Lower lobe of right lung (tissue), 2 donors: ENCODE data around the gene DDN. TPM values are rescaled to one million over a fixed set of nuclear protein-coding genes. Genes with fewer than 3 reads are reported as not detected.

Experiments used
- ATAC-seq, 2 donors: fragments of 200-7000 bp; cut with Tn5 transposase; one replicate each; pipeline ENCODE4 v1.9.1; 2020 to 2022; ENCODE audit warnings: mild to moderate bottlenecking in 2 of 2, moderate library complexity in 2 of 2
- DNase-seq: peaks from one replicate; pipeline ENCODE4 v3.0.0-alpha.2; 2020
- H3K27ac ChIP-seq: fragments of 200-600 bp; one replicate; pipeline ENCODE4 v1.8.0; 2022
- H3K27me3 ChIP-seq: fragments of 200-600 bp; one replicate; pipeline ENCODE4 v1.8.0; 2022; ENCODE audit warnings: low read depth
- H3K36me3 ChIP-seq: fragments of 200-600 bp; one replicate; pipeline ENCODE4 v1.8.0; 2022; ENCODE audit warnings: mild to moderate bottlenecking
- H3K4me1 ChIP-seq: fragments of 200-600 bp; one replicate; pipeline ENCODE4 v1.8.0; 2022
- H3K4me3 ChIP-seq: fragments of 200-600 bp; one replicate; pipeline ENCODE4 v1.8.0; 2022; ENCODE audit warnings: mild to moderate bottlenecking
- H3K9me3 ChIP-seq: fragments of 200-600 bp; one replicate; pipeline ENCODE4 v1.8.0; 2022
- CTCF ChIP-seq: fragments of 200-600 bp; IDR thresholded peaks from one replicate; pipeline ENCODE4 v1.8.0; 2022; ENCODE audit warnings: antibody characterized with exemption, mild to moderate bottlenecking
- intact Hi-C: fragments of 100-400 bp; cut with DNase I; formaldehyde crosslinking; loops from one replicate; pipeline ENCODE4 v1.11.0; 2022
- total RNA-seq: library from RNA; stranded (reverse); fragmentation: NEBNext Ultra II Directional; extraction: Animal tissue kit (Norgen Biotek cat#: 25700); gene quantifications from one replicate; pipeline ENCODE4 v1.2.1, GENCODE V29; 2021
- donor health status: DM: no; HTN: yes; CAD: no; lungs with severe emphysema.

The DDN gene
- total RNA-seq, 1 donor from 2014 or later = not detected

GRCh38 chr12:48969833-48970701, 29.1 kb downstream of the DDN start:
- peak; percentile 7 for TF ChIP-seq CTCF
- peak; percentile 51 for DNase-seq
- peak; percentile 45 to 47 for ATAC-seq
- H3K27me3 ChIP-seq = peaks cover 49% of the 10 kb centered on the region
- intact Hi-C loops = no loop called here
- no peaks in the 10 kb centered on the region for H3K36me3 ChIP-seq
- H3K4me1 ChIP-seq = peaks cover 29% of the 10 kb centered on the region
- no peaks in the 10 kb centered on the region for H3K9me3 ChIP-seq
- no peak overlapping the region for H3K27ac ChIP-seq
- H3K4me3 ChIP-seq = peak overlapping the region; percentile 34

- Histone ChIP-seq H3K9me3 (no peaks in the 10 kb centered on the region), H3K27ac (no peak overlapping the region), H3K36me3 (no peaks in the 10 kb centered on the region), H3K4me3 (no peak overlapping the region), H3K4me1 (peaks cover 29% of the 10 kb centered on the region), H3K27me3 (peaks cover 46% of the 10 kb centered on the region)
- no peak for ATAC-seq
- DNase-seq = no peak
- intact Hi-C loops = no loop called here
- no peak for TF ChIP-seq CTCF
These were observed 29.9 kb downstream of the DDN start for GRCh38 chr12:48969160-48969771.

- no peaks in the 10 kb centered on the region for H3K36me3 ChIP-seq
- no peaks in the 10 kb centered on the region for H3K9me3 ChIP-seq
- DNase-seq (no peak), ATAC-seq (no peak)
- H3K4me3 ChIP-seq = no peak overlapping the region
- H3K27me3 ChIP-seq = peaks cover 38% of the 10 kb centered on the region
- peaks cover 29% of the 10 kb centered on the region for H3K4me1 ChIP-seq
- intact Hi-C loops = no loop called here
- no peak overlapping the region for H3K27ac ChIP-seq
- no peak for TF ChIP-seq CTCF
These were observed 30.7 kb downstream of the DDN start for GRCh38 chr12:48968467-48968866.

GRCh38 chr12:48967991-48968390, 31.2 kb downstream of the DDN start:
- H3K9me3 ChIP-seq = no peaks in the 10 kb centered on the region

More at GRCh38 chr12:48967991-48968390, 31.2 kb downstream of the DDN start:
- no peak for ATAC-seq
- no peak for TF ChIP-seq CTCF
- H3K36me3 ChIP-seq = no peaks in the 10 kb centered on the region
- intact Hi-C loops = no loop called here
- H3K4me3 ChIP-seq = no peak overlapping the region
- H3K27me3 ChIP-seq = peaks cover 33% of the 10 kb centered on the region
- no peak for DNase-seq
- no peak overlapping the region for H3K27ac ChIP-seq
- peaks cover 29% of the 10 kb centered on the region for H3K4me1 ChIP-seq
